Erythroblast (primary cell): ENCODE data around the gene FBXO3.

Experiments
- GATA1 ChIP-seq: IDR thresholded peaks from 2 replicates; pipeline ENCODE4 v1.6.1; 2011; ENCODE audit warnings: low read depth, mild to moderate bottlenecking, control low read depth, low read length, moderate library complexity
- POLR2A ChIP-seq: IDR thresholded peaks from 2 replicates; pipeline ENCODE4 v1.6.1; 2011; ENCODE audit warnings: mild to moderate bottlenecking, low read length

- TF ChIP-seq POLR2A (no peak), GATA1 (no peak)
Measured at GRCh38 chr11:33779849-33780528, 5.7 kb upstream of the FBXO3 start.
